ENCODE results near the gene CLNS1A.

CLNS1A gene

DNA sequence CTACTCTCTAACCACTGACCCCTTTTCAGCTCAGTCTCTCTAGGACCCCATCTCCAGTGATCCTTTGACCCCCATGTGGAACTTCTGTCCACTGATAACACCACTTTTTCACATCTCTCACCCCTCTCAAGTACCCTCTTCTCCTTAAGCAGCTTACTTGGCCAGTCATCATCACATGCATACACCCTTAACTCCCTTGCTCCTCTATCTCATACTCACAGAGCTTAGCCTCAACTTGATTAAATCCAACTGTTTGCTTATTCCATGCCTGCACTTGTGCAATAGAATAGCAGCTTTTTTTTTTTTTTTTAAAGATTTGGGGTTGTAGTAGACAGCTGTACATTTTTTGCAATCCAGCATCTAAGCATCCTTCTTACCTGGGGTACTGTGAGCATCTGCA is 25.7 kb downstream of the CLNS1A start:
- H3K27ac ChIP-seq: no peak overlapping the region
- DNase-seq: no peak
- H3K4me3 ChIP-seq (ENCODE audit: low read depth, low read length): no peak overlapping the region
- no peaks in the 10 kb centered on the region for H3K27me3 ChIP-seq (ENCODE audit: insufficient read depth, low read depth, severe bottlenecking)
- TF ChIP-seq, protein P1, sequence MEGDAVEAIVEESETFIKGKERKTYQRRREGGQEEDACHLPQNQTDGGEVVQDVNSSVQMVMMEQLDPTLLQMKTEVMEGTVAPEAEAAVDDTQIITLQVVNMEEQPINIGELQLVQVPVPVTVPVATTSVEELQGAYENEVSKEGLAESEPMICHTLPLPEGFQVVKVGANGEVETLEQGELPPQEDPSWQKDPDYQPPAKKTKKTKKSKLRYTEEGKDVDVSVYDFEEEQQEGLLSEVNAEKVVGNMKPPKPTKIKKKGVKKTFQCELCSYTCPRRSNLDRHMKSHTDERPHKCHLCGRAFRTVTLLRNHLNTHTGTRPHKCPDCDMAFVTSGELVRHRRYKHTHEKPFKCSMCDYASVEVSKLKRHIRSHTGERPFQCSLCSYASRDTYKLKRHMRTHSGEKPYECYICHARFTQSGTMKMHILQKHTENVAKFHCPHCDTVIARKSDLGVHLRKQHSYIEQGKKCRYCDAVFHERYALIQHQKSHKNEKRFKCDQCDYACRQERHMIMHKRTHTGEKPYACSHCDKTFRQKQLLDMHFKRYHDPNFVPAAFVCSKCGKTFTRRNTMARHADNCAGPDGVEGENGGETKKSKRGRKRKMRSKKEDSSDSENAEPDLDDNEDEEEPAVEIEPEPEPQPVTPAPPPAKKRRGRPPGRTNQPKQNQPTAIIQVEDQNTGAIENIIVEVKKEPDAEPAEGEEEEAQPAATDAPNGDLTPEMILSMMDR (IDR thresholded peaks at IDR 0.05; ENCODE audit: low read depth, low read length): no peak
- H3K36me3 ChIP-seq: peaks cover 48% of the 10 kb centered on the region
- H3K9me3 ChIP-seq (ENCODE audit: severe bottlenecking): no peaks in the 10 kb centered on the region

DNA sequence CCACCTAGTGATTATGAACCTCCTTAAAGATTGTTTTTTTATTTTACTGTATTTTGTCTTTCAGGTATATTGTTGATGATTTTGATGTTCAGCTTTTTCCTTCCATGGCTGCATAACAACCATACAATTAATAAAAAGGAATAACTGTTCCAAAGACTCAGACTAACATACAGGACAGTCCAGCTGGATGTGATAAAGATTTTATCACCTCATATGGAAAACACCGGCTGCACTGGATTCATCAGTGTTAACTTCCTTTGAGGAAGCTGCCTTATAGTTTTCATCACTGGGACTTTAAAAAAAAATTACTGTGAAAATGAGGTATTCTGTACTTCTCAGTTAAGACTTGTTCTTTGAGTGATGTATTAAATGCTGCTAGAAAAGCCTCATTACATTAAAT is 28.4 kb downstream of the CLNS1A start:
- DNase-seq: no peak
- Histone ChIP-seq H3K27ac (no peak overlapping the region), H3K27me3 (ENCODE audit: insufficient read depth, low read depth, severe bottlenecking) (no peaks in the 10 kb centered on the region), H3K9me3 (ENCODE audit: severe bottlenecking) (no peaks in the 10 kb centered on the region), H3K36me3 (peaks cover 26% of the 10 kb centered on the region), H3K4me3 (ENCODE audit: low read depth, low read length) (no peak overlapping the region)
- TF ChIP-seq, protein P1 (IDR thresholded peaks at IDR 0.05; ENCODE audit: low read depth, low read length): no peak

DNA sequence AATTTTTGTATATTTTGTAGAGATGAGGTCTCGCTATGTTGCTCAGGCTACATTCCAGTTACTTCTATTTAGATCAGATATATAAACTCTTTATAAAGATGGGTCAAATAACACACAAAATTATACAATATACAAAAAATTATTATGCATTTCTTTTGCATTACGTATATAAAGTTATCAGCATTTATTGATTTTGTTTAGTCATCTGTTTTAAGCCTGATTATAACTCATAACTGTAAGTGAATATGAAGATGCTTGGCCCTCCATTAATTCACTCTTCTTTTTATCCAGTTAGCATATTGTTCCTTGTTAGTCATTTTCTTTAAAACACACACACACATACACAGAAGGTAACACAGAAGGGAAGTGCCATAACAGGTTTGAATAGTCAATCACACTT is 33.3 kb downstream of the CLNS1A start:
- Histone ChIP-seq H3K9me3 (ENCODE audit: severe bottlenecking) (no peaks in the 10 kb centered on the region), H3K27me3 (ENCODE audit: insufficient read depth, low read depth, severe bottlenecking) (no peaks in the 10 kb centered on the region), H3K4me3 (ENCODE audit: low read depth, low read length) (no peak overlapping the region), H3K36me3 (peaks cover 12% of the 10 kb centered on the region), H3K27ac (no peak overlapping the region)
- TF ChIP-seq, protein P1 (IDR thresholded peaks at IDR 0.05; ENCODE audit: low read depth, low read length): no peak
- no peak for DNase-seq

DNA sequence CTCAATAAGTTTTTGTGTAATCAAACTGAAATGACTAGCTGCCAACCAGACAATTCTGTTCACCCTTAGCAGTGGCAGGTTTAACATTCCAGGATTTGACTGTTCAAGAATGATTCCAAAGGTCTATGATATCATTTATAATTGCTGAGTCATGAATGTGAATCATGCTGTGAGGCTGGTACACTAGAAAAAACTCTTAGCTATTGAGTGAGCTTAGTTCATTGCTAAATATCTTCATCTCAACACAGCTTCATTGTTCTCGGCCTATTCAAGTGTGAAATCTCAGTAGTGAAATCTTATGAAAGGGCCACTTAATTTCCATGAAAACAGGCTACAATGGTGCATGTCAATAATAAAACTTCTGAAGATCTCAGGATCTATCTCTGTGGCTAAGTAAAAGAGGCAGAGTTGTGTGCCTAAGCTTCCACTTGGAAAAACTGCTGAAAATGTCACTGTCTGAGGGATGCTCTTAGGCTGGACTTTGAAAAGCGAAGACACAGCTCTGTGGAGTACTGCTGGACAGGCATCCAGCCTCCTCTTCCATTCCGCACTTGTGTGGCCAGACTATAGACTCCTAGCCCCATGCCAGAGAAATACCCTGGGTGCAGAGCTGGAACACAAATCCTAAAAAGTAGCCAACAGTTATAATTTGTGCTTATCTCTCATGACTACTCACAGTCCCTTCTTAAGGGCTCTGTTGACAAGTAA is 35.1 kb downstream of the CLNS1A start:
- TF ChIP-seq, protein P1 (IDR thresholded peaks at IDR 0.05; ENCODE audit: low read depth, low read length): no peak
- Histone ChIP-seq H3K27me3 (ENCODE audit: insufficient read depth, low read depth, severe bottlenecking) (no peaks in the 10 kb centered on the region), H3K36me3 (peaks cover 6% of the 10 kb centered on the region; the same call in 1 of the 2 replicates), H3K4me3 (ENCODE audit: low read depth, low read length) (no peak overlapping the region), H3K27ac (no peak overlapping the region), H3K9me3 (ENCODE audit: severe bottlenecking) (no peaks in the 10 kb centered on the region)
- DNase-seq: no peak

DNA sequence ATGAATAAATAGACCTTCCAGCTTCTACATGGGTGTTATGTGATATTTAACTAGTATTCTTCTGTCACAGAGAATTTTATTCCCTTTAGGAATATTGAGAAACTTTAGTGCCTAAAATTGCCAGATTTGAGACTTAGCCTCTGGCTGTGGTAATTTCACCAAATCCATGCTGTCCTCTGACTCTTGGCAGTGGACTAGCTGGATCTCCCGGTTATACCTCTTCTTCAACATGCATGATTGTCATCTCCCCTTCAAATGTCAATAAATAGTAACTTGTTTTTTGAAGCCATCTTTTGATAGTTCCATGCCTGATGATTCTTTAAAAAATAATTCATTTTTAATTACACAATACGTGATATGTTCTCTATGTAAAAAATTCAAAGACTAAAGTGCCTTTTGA is 39.4 kb downstream of the CLNS1A start:
- TF ChIP-seq, protein P1 (IDR thresholded peaks at IDR 0.05; ENCODE audit: low read depth, low read length): no peak
- H3K36me3 ChIP-seq: no peaks in the 10 kb centered on the region
- no peaks in the 10 kb centered on the region for H3K27me3 ChIP-seq (ENCODE audit: insufficient read depth, low read depth, severe bottlenecking)
- no peak for DNase-seq
- no peak overlapping the region for H3K27ac ChIP-seq
- no peak overlapping the region for H3K4me3 ChIP-seq (ENCODE audit: low read depth, low read length)
- no peaks in the 10 kb centered on the region for H3K9me3 ChIP-seq (ENCODE audit: severe bottlenecking)

DNA sequence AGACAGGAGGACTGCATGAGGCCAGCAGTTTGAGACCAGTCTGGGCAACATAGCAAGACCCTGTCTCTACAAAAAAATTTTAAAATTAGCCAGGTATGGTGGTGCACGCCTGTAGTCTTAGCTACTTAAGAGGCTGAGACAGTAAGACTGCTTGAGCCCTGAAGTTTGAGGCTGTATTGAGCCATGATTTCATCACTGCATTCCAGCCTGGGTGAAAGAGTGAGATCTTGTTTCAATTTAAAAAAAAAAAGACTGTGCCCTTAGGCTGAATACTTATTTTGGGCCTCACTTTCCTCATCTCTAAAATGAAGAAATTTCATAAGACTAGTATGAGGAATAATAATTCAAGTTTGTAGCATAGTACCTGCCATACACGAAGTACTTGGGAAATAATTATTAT is 41.0 kb downstream of the CLNS1A start:
- no peak for DNase-seq
- no peaks in the 10 kb centered on the region for H3K27me3 ChIP-seq (ENCODE audit: insufficient read depth, low read depth, severe bottlenecking)
- TF ChIP-seq, protein P1 (IDR thresholded peaks at IDR 0.05; ENCODE audit: low read depth, low read length): no peak
- H3K4me3 ChIP-seq (ENCODE audit: low read depth, low read length): no peak overlapping the region
- H3K36me3 ChIP-seq: no peaks in the 10 kb centered on the region
- H3K27ac ChIP-seq: no peak overlapping the region
- H3K9me3 ChIP-seq (ENCODE audit: severe bottlenecking): no peaks in the 10 kb centered on the region
